Coronary artery (tissue), 2 donors: ENCODE measurements around the gene MAEA.
"Not testable (repeated sequence)": the region's sequence is repeated elsewhere in the genome, so short reads cannot be mapped to it uniquely, and the experiment has no call there.

Source experiments
- DNase-seq: peaks from one replicate; pipeline ENCODE4 v3.0.0-alpha.2; 2017; ENCODE audit warnings: low spot score
- H3K27ac ChIP-seq, 2 donors: fragments of 200-600 bp; sonication (generic); one replicate each; pipeline ENCODE4 v1.5.1; 2016 to 2019
- H3K4me3 ChIP-seq: fragments of 200-600 bp; sonication (generic); 2 replicates; pipeline ENCODE4 v1.5.1; 2016; ENCODE audit warnings: mild to moderate bottlenecking, moderate library complexity
- TF ChIP-seq, protein P1 (sequence below): fragments of 200-600 bp; sonication (generic); IDR thresholded peaks from one replicate; pipeline ENCODE4 v1.5.1; 2019; ENCODE audit warnings: antibody characterized with exemption

The MAEA gene

DNA sequence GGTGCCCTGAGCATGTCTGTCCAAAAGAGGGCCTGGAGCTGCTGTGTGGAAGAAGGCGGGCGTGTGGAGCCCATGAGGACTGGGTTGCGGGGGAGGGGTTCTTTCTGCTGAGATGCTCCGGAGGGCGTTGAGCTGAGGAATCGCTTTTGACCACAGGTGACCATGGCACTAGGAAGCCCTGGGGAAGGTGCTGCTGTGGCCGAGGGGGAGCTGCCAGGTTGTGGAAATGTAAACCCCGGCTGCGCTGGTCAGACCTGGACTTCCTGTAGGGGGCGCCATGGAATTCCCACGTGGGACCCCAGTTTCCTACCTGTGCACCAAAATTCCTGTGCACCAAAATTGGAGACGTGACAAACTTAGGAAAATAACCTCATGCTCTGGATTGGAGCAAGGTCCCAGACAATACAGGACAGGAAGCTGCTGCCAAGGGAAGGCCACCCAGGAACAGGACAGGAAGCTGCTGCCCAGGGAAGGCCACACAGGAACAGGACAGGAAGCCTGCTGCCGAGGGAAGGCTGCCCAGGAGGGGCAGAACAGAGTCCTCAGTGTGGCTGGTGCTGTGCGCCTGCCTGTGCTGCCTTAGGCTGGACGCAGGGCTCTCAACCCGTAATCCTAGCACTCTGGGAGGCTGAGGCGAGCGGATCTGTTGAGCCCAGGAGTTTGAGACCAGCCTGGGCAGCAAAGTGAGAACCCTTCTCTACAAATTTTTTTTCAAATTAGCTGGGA, 29.0 kb downstream of the MAEA start:
- TF ChIP-seq, protein P1, sequence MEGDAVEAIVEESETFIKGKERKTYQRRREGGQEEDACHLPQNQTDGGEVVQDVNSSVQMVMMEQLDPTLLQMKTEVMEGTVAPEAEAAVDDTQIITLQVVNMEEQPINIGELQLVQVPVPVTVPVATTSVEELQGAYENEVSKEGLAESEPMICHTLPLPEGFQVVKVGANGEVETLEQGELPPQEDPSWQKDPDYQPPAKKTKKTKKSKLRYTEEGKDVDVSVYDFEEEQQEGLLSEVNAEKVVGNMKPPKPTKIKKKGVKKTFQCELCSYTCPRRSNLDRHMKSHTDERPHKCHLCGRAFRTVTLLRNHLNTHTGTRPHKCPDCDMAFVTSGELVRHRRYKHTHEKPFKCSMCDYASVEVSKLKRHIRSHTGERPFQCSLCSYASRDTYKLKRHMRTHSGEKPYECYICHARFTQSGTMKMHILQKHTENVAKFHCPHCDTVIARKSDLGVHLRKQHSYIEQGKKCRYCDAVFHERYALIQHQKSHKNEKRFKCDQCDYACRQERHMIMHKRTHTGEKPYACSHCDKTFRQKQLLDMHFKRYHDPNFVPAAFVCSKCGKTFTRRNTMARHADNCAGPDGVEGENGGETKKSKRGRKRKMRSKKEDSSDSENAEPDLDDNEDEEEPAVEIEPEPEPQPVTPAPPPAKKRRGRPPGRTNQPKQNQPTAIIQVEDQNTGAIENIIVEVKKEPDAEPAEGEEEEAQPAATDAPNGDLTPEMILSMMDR = no peak
- DNase-seq = no peak
- Histone ChIP-seq H3K27ac (no peak overlapping the region), H3K4me3 (no peak overlapping the region)

DNA sequence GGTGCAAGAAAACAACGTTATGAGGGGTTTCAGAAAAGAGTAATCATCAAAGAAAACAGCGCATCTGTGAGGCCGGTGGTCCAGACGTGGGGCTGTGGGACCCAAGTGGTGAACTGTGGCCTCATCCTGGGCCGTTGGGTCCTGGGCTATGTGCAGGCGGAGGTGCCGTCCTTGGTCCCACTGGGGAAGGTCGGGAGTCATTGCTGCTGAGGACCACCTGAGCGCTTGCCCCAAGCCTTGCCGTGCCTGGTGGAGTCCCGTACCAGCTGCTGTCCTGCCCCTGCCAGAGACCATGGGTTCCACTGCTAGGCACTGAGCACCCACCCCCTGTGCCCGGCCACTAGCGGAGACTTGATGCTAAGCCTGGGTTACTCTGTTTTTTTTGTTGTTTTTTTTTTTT, 31.8 kb downstream of the MAEA start:
- TF ChIP-seq, protein P1 = no peak
- H3K4me3 ChIP-seq = no peak overlapping the region

DNA sequence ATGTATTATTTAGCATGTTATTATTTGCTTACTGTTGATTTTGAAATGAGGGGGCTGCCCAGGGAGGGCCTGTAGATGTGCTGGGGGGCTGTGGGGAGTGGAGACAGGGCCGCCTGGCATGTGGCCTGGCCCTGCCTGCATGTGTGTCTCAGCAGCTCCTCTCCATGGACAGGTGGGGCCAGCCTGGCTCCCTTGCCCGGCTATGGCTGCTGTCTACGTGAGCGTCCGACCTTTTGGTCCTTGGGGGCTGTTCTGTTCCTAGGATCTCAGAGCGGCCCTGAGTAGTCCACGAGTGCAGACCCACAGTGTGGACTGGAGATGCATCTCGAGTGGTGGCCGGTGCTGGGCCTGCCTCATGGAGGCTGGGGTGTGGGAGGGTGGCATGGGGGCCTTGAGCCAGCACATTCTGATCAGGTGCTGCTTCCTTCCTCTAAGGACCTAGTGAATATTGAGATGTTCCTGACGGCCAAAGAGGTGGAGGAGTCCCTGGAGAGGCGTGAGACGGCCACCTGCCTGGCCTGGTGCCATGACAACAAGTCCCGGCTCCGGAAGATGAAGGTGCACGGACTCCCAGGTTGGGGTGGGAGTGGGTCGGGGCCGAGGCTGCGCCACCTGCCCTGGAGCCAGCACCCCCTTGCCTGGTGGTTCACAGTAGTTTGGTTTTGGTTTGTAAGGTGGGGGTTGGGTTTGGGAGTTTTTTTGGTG, 32.4 kb downstream of the MAEA start:
- no peak for DNase-seq
- TF ChIP-seq, protein P1 = no peak

More for the DNA sequence above, 31.8 kb downstream of the MAEA start:
- no peak for DNase-seq
- no peak overlapping the region for H3K27ac ChIP-seq

DNA sequence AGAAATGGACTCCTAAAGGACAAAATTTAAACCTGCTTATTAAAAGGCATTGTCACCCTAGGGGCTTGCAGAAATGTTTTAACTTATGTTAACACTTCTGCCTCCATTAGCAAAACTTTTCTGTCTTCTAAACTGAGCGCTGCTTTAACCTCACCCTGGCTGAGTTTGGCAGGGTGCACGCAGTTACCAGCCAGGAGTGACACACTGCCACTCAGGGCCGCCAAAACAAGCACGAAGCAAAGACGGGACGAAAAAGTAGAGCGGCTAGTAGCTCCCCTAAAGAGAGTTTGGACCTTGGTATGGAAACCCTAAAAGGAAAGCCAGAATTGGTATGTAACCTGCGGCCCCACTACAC, 33.6 kb downstream of the MAEA start:
- no peak overlapping the region for H3K4me3 ChIP-seq
- peak overlapping the region in 1 of 2 donors; percentile 38 for H3K27ac ChIP-seq
- TF ChIP-seq, protein P1 = no peak
- no peak for DNase-seq

More for the DNA sequence above, 32.4 kb downstream of the MAEA start:
- Histone ChIP-seq H3K4me3 (no peak overlapping the region), H3K27ac (no peak overlapping the region)

DNA sequence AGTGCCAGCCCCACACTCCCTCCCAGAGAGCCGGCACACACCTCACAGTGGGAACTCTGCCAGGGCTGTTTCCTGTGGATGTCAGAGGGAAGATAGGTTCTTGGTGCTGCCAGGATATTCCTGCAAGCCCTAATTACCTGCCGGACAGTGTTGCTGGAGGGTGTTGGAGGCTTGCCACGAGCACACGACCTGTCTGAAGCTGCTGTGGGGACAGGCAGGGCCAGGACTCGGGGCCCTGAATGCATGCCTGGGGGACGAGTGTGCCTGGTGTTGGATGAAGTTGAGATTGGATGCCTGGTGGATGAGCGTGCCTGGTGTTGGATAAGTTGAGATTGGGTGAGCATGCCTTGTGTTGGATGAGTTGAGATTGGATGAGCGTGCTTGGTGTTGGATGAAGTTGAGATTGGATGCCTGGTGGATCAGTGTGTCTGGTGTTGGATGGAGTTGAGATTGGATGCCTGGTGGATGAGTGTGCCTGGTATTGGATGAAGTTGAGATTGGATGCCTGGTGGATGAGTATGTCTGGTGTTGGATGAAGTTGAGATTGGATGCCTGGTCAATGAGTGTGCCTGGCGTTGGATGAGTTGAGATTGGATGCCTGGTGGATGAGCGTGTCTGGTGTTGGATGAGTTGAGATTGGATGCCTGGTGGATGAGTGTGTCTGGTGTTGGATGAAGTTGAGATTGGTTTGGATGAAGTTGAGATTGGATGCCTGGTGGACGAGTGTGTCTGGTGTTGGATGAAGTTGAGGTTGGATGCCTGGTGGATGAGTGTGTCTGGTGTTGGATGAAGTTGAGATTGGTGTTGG, 34.1 kb downstream of the MAEA start:
- H3K4me3 ChIP-seq = no peak overlapping the region
- TF ChIP-seq, protein P1 = no peak
- no peak for DNase-seq
- H3K27ac ChIP-seq = peak overlapping the region in 1 of 2 donors; percentile 38

DNA sequence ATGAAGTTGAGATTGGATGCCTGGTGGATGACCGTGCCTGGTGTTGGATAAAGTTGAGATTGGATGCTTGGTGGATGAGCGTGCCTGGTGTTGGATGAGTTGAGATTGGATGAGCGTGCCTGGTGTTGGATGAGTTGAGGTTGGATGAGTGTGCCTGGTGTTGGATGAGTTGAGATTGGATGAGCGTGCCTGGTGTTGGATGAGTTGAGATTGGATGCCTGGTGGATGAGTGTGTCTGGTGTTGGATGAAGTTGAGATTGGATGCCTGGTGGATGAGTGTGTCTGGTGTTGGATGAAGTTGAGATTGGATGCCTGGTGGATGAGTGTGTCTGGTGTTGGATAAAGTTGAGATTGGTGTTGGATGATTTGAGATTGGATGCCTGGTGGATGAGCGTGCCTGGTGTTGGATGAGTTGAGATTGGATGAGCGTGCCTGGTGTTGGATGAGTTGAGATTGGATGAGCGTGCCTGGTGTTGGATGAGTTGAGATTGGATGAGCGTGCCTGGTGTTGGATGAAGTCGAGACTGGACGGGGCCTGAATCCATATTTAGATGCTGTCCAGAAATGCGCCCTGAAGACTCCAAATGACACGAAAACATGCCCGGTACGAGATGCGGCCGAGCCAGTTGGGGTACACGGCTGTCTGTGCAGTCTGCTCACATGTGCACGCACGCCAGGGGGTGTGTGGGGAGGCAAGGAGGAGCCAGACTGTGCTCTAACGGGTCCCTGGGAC, 34.9 kb downstream of the MAEA start:
- not testable (repeated sequence) for H3K4me3 ChIP-seq, DNase-seq
- H3K27ac ChIP-seq = peak overlapping the region in 1 of 2 donors; percentile 38

DNA sequence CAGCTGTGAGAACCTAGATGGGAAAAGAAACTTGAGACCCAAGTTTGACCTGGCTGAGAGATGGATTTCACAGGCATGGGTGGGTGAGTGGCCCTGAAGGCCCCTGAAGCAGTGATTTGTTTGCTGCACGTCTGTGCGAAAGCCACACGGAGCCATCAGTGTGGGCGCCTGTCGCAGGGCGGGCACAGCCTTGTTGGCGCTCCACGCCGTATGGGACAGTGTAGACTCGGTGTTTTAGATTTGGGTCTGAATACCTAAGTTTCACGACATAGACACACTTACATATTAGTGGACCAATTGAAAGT, 35.4 kb downstream of the MAEA start:
- no peak overlapping the region for H3K27ac ChIP-seq
- no peak for DNase-seq
- no peak overlapping the region for H3K4me3 ChIP-seq
- TF ChIP-seq, protein P1 = no peak
